Breast epithelium (tissue), 3 donors: ENCODE measurements around the gene CASZ1.

Source experiments
- CTCF ChIP-seq, 3 donors: fragments of 450-650 bp; IDR thresholded peaks; one replicate each; pipeline ENCODE4 v1.5.1; 2016 to 2017; ENCODE audit warnings: antibody characterized with exemption in 3 of 3, mild to moderate bottlenecking in 3 of 3, moderate library complexity in 3 of 3
- POLR2A ChIP-seq: fragments of 450-650 bp; IDR thresholded peaks from one replicate; pipeline ENCODE4 v1.6.1; 2016; ENCODE audit warnings: antibody characterized with exemption, mild to moderate bottlenecking, moderate library complexity
- POLR2AphosphoS5 ChIP-seq, 3 donors: sonication (generic); formaldehyde crosslinking; IDR thresholded peaks; one replicate each; pipeline ENCODE4 v1.6.1; 2017; ENCODE audit warnings: antibody characterized with exemption in 3 of 3

- TF ChIP-seq CTCF (IDR thresholded peaks at IDR 0.05) (no peak), POLR2AphosphoS5 (IDR thresholded peaks at IDR 0.05) (no peak), POLR2A (no peak)
Observed at GRCh38 chr1:10601342-10602070, 194.9 kb downstream of the CASZ1 start.
